Activated naive CD8-positive, alpha-beta T cell treated with anti-CD3 and anti-CD28 coated beads for 36 hours (primary cell): ENCODE results near the gene PDE4B. TPM values are rescaled to one million over a fixed set of nuclear protein-coding genes. Genes with fewer than 3 reads are reported as not detected.

Source experiments
- DNase-seq: peaks from one replicate; pipeline ENCODE4 v3.0.0; 2021
- H3K27ac Mint-ChIP-seq: one replicate; pipeline ENCODE4 v1.8.0; 2022; ENCODE audit warnings: mild to moderate bottlenecking, moderate library complexity, mixed read lengths
- H3K27me3 Mint-ChIP-seq: one replicate; pipeline ENCODE4 v1.8.0; 2022; ENCODE audit warnings: mild to moderate bottlenecking, mixed read lengths
- H3K36me3 Mint-ChIP-seq: one replicate; pipeline ENCODE4 v1.8.0; 2021; ENCODE audit warnings: mild to moderate bottlenecking, mixed read lengths
- H3K4me1 Mint-ChIP-seq: one replicate; pipeline ENCODE4 v1.8.0; 2021; ENCODE audit warnings: mixed read lengths
- H3K4me3 Mint-ChIP-seq: one replicate; pipeline ENCODE4 v1.8.0; 2022; ENCODE audit warnings: mild to moderate bottlenecking, moderate library complexity, mixed read lengths
- H3K9me3 Mint-ChIP-seq: one replicate; pipeline ENCODE4 v1.8.0; 2022; ENCODE audit warnings: mixed read lengths
- total RNA-seq, 2 experiments: library from RNA; stranded (reverse); gene quantifications; one replicate each; pipeline ENCODE4 v1.2.3, GENCODE V29; 2021

The PDE4B gene
- total RNA-seq, 2 experiments from 2014 or later, result 22.3 to 24.6 TPM

- H3K27ac Mint-ChIP-seq, result peak overlapping the region; percentile 73
- DNase-seq, result peak; percentile 54
- H3K4me1 Mint-ChIP-seq, result peaks cover 90% of the 10 kb centered on the region
- no peaks in the 10 kb centered on the region for H3K9me3 Mint-ChIP-seq
- no peaks in the 10 kb centered on the region for H3K27me3 Mint-ChIP-seq
- peak overlapping the region; percentile 68 for H3K4me3 Mint-ChIP-seq
- peaks cover 46% of the 10 kb centered on the region for H3K36me3 Mint-ChIP-seq
Observed at GRCh38 chr1:66350001-66350547, 557.4 kb downstream of the PDE4B start.

- Mint-ChIP-seq H3K4me1 (peaks cover 89% of the 10 kb centered on the region), H3K4me3 (peak overlapping the region; percentile 26), H3K36me3 (peaks cover 45% of the 10 kb centered on the region), H3K27ac (peak overlapping the region; percentile 73), H3K9me3 (peaks cover 1% of the 10 kb centered on the region), H3K27me3 (no peaks in the 10 kb centered on the region)
- DNase-seq, result no peak
Observed at GRCh38 chr1:66351478-66351877, 558.8 kb downstream of the PDE4B start.

- peaks cover 88% of the 10 kb centered on the region for H3K4me1 Mint-ChIP-seq
- H3K36me3 Mint-ChIP-seq, result peaks cover 45% of the 10 kb centered on the region
- DNase-seq, result no peak
- peak overlapping the region; percentile 73 for H3K27ac Mint-ChIP-seq
- H3K9me3 Mint-ChIP-seq, result peaks cover 1% of the 10 kb centered on the region
- H3K27me3 Mint-ChIP-seq, result no peaks in the 10 kb centered on the region
- H3K4me3 Mint-ChIP-seq, result peak overlapping the region; percentile 26
Observed at GRCh38 chr1:66351913-66352312, 559.2 kb downstream of the PDE4B start.

GRCh38 chr1:66352792-66353191, 560.1 kb downstream of the PDE4B start:
- no peak overlapping the region for H3K4me3 Mint-ChIP-seq
- no peaks in the 10 kb centered on the region for H3K27me3 Mint-ChIP-seq
- H3K9me3 Mint-ChIP-seq, result peaks cover 1% of the 10 kb centered on the region
- no peak for DNase-seq
- H3K4me1 Mint-ChIP-seq, result peaks cover 88% of the 10 kb centered on the region
- H3K36me3 Mint-ChIP-seq, result peaks cover 48% of the 10 kb centered on the region
- peak overlapping the region; percentile 27 for H3K27ac Mint-ChIP-seq

GRCh38 chr1:66353257-66353656, 560.6 kb downstream of the PDE4B start:
- H3K4me3 Mint-ChIP-seq, result no peak overlapping the region
- peaks cover 1% of the 10 kb centered on the region for H3K9me3 Mint-ChIP-seq
- DNase-seq, result no peak
- H3K4me1 Mint-ChIP-seq, result peaks cover 88% of the 10 kb centered on the region
- no peaks in the 10 kb centered on the region for H3K27me3 Mint-ChIP-seq
- H3K36me3 Mint-ChIP-seq, result peaks cover 53% of the 10 kb centered on the region
- peak overlapping the region; percentile 27 for H3K27ac Mint-ChIP-seq

GRCh38 chr1:66354311-66355201, 561.9 kb downstream of the PDE4B start:
- no peak for DNase-seq
- Mint-ChIP-seq H3K36me3 (peaks cover 62% of the 10 kb centered on the region), H3K27ac (no peak overlapping the region), H3K4me3 (no peak overlapping the region), H3K27me3 (no peaks in the 10 kb centered on the region), H3K4me1 (peaks cover 90% of the 10 kb centered on the region), H3K9me3 (peaks cover 1% of the 10 kb centered on the region)

- Mint-ChIP-seq H3K27ac (no peak overlapping the region), H3K9me3 (peaks cover 1% of the 10 kb centered on the region), H3K36me3 (peaks cover 65% of the 10 kb centered on the region), H3K4me3 (no peak overlapping the region), H3K4me1 (peaks cover 87% of the 10 kb centered on the region), H3K27me3 (no peaks in the 10 kb centered on the region)
- no peak for DNase-seq
Observed at GRCh38 chr1:66355756-66356155, 563.1 kb downstream of the PDE4B start.

GRCh38 chr1:66356605-66357004, 563.9 kb downstream of the PDE4B start:
- peaks cover 1% of the 10 kb centered on the region for H3K9me3 Mint-ChIP-seq
- H3K27ac Mint-ChIP-seq, result peak overlapping the region; percentile 60
- peaks cover 79% of the 10 kb centered on the region for H3K4me1 Mint-ChIP-seq
- no peak for DNase-seq
- no peak overlapping the region for H3K4me3 Mint-ChIP-seq
- peaks cover 67% of the 10 kb centered on the region for H3K36me3 Mint-ChIP-seq
- no peaks in the 10 kb centered on the region for H3K27me3 Mint-ChIP-seq

GRCh38 chr1:66357021-66357420, 564.3 kb downstream of the PDE4B start:
- no peak for DNase-seq
- Mint-ChIP-seq H3K9me3 (peaks cover 1% of the 10 kb centered on the region), H3K4me3 (no peak overlapping the region), H3K27ac (no peak overlapping the region), H3K27me3 (no peaks in the 10 kb centered on the region), H3K36me3 (peaks cover 68% of the 10 kb centered on the region), H3K4me1 (peaks cover 79% of the 10 kb centered on the region)

GRCh38 chr1:66357478-66358197, 564.9 kb downstream of the PDE4B start:
- peaks cover 70% of the 10 kb centered on the region for H3K36me3 Mint-ChIP-seq
- peaks cover 1% of the 10 kb centered on the region for H3K9me3 Mint-ChIP-seq
- no peak for DNase-seq
- no peak overlapping the region for H3K27ac Mint-ChIP-seq
- H3K4me1 Mint-ChIP-seq, result peaks cover 76% of the 10 kb centered on the region
- no peaks in the 10 kb centered on the region for H3K27me3 Mint-ChIP-seq
- no peak overlapping the region for H3K4me3 Mint-ChIP-seq

GRCh38 chr1:66359269-66359668, 566.6 kb downstream of the PDE4B start:
- H3K4me1 Mint-ChIP-seq, result peaks cover 68% of the 10 kb centered on the region
- no peak for DNase-seq
- peak overlapping the region; percentile 18 for H3K27ac Mint-ChIP-seq
- H3K36me3 Mint-ChIP-seq, result peaks cover 70% of the 10 kb centered on the region
- no peaks in the 10 kb centered on the region for H3K27me3 Mint-ChIP-seq
- no peak overlapping the region for H3K4me3 Mint-ChIP-seq
- peaks cover 1% of the 10 kb centered on the region for H3K9me3 Mint-ChIP-seq

- H3K4me1 Mint-ChIP-seq, result peaks cover 68% of the 10 kb centered on the region
- DNase-seq, result no peak
- no peaks in the 10 kb centered on the region for H3K27me3 Mint-ChIP-seq
- H3K9me3 Mint-ChIP-seq, result peaks cover 1% of the 10 kb centered on the region
- no peak overlapping the region for H3K27ac Mint-ChIP-seq
- no peak overlapping the region for H3K4me3 Mint-ChIP-seq
- peaks cover 70% of the 10 kb centered on the region for H3K36me3 Mint-ChIP-seq
Observed at GRCh38 chr1:66359815-66360214, 567.1 kb downstream of the PDE4B start.

GRCh38 chr1:66360285-66360724, 567.6 kb downstream of the PDE4B start:
- H3K4me1 Mint-ChIP-seq, result peaks cover 72% of the 10 kb centered on the region

GRCh38 chr1:66364578-66365391, 572.1 kb downstream of the PDE4B start:
- Mint-ChIP-seq H3K36me3 (peaks cover 81% of the 10 kb centered on the region), H3K4me3 (no peak overlapping the region), H3K4me1 (peaks cover 67% of the 10 kb centered on the region), H3K27ac (peak overlapping the region; percentile 69), H3K9me3 (peaks cover 3% of the 10 kb centered on the region), H3K27me3 (no peaks in the 10 kb centered on the region)
- DNase-seq, result no peak

More at GRCh38 chr1:66360285-66360724, 567.6 kb downstream of the PDE4B start:
- Mint-ChIP-seq H3K9me3 (peaks cover 1% of the 10 kb centered on the region), H3K27ac (no peak overlapping the region), H3K27me3 (no peaks in the 10 kb centered on the region), H3K36me3 (peaks cover 74% of the 10 kb centered on the region), H3K4me3 (no peak overlapping the region)
- DNase-seq, result no peak
